RWPE2 (cell line): Measurements from ENCODE around the gene ATCAY.

Source experiments
- ATAC-seq: fragments of 200-7000 bp; cut with Tn5 transposase; 3 replicates; pipeline ENCODE4 v1.9.1; 2021; ENCODE audit warnings: low read depth
- DNase-seq: peaks from one replicate; pipeline ENCODE4 v3.0.0-alpha.2; 2020; ENCODE audit warnings: low spot score
- H3K27ac ChIP-seq: fragments of 450-650 bp; 2 replicates; pipeline ENCODE4 v1.5.1; 2017; ENCODE audit warnings: mild to moderate bottlenecking; ENCODE audit not compliant: poor library complexity, severe bottlenecking
- H3K27me3 ChIP-seq: fragments of 250-450 bp; sonication (Bioruptor Pico); 2 replicates; pipeline ENCODE4 v1.5.1; 2021; ENCODE audit warnings: mild to moderate bottlenecking, moderate library complexity; ENCODE audit not compliant: insufficient read depth, poor library complexity, severe bottlenecking
- H3K36me3 ChIP-seq: fragments of 250-450 bp; sonication (Bioruptor Pico); 2 replicates; pipeline ENCODE4 v1.5.1; 2020; ENCODE audit warnings: low read depth, mild to moderate bottlenecking, moderate library complexity
- H3K4me1 ChIP-seq: fragments of 250-450 bp; sonication (Bioruptor Pico); 2 replicates; pipeline ENCODE4 v1.5.1; 2021; ENCODE audit warnings: mild to moderate bottlenecking, moderate library complexity; ENCODE audit not compliant: insufficient read depth, poor library complexity, severe bottlenecking
- H3K4me3 ChIP-seq: fragments of 250-450 bp; sonication (Bioruptor Pico); 2 replicates; pipeline ENCODE4 v1.5.1; 2021; ENCODE audit warnings: mild to moderate bottlenecking, moderate library complexity; ENCODE audit not compliant: severe bottlenecking
- H3K9me3 ChIP-seq: fragments of 250-450 bp; sonication (Bioruptor Pico); 2 replicates; pipeline ENCODE4 v1.5.1; 2021; ENCODE audit warnings: mild to moderate bottlenecking, moderate library complexity; ENCODE audit not compliant: severe bottlenecking
- TF ChIP-seq, protein P1 (sequence below): fragments of 450-650 bp; IDR thresholded peaks from one replicate; pipeline ENCODE4 v1.5.1; 2017; ENCODE audit warnings: mild to moderate bottlenecking, moderate library complexity; ENCODE audit not compliant: poor library complexity, severe bottlenecking

The ATCAY gene

DNA sequence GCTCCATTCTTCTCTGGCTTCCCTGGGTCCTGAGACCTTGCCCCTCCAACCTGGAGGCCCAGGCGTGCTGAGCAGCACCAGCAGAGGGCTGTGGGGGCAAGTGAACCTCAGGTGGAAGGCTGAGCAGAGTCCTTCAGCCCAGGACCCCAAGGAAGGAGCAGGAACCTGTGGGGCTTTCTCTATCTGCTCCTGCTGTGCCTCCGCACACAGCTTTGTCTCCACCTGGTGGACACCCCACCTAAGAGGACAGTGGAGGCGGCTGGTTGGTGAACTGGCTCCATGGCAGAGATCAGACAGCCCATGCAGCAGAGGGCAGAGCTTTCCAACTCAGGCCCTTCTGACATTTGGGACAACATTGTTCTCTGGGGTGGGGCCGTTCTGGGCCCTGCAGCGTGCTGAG lies 31.4 kb upstream of the ATCAY start:
- no peaks in the 10 kb centered on the region for H3K27me3 ChIP-seq
- H3K4me3 ChIP-seq = no peak overlapping the region
- DNase-seq (no peak), ATAC-seq (peak; percentile 78)
- H3K36me3 ChIP-seq = no peaks in the 10 kb centered on the region
- no peak overlapping the region for H3K27ac ChIP-seq
- H3K9me3 ChIP-seq = peaks cover 5% of the 10 kb centered on the region
- TF ChIP-seq, protein P1, sequence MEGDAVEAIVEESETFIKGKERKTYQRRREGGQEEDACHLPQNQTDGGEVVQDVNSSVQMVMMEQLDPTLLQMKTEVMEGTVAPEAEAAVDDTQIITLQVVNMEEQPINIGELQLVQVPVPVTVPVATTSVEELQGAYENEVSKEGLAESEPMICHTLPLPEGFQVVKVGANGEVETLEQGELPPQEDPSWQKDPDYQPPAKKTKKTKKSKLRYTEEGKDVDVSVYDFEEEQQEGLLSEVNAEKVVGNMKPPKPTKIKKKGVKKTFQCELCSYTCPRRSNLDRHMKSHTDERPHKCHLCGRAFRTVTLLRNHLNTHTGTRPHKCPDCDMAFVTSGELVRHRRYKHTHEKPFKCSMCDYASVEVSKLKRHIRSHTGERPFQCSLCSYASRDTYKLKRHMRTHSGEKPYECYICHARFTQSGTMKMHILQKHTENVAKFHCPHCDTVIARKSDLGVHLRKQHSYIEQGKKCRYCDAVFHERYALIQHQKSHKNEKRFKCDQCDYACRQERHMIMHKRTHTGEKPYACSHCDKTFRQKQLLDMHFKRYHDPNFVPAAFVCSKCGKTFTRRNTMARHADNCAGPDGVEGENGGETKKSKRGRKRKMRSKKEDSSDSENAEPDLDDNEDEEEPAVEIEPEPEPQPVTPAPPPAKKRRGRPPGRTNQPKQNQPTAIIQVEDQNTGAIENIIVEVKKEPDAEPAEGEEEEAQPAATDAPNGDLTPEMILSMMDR = peak; percentile 52
- H3K4me1 ChIP-seq = no peaks in the 10 kb centered on the region

DNA sequence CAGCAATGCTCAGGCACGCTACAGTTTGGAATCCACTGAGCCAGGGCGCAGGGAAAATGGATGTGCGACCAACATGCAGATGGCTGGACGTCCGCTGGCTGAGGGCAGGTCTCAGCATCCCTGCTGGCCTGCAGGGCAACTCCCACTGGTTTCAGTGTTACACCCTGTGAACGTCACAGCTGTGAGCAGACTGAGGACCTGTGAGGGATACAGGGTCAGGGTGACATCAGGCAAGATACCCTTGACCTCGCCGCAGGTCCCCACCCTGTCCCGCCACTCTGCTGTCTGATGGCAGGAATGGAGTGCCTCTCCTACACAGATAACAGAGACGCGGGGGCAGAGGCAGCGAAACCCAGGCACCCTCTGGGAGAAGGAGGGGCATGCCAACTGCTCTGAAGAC lies 30.7 kb upstream of the ATCAY start:
- no peak for DNase-seq
- ATAC-seq = no peak
- H3K4me3 ChIP-seq = no peak overlapping the region
- H3K27ac ChIP-seq = no peak overlapping the region
- H3K27me3 ChIP-seq = no peaks in the 10 kb centered on the region
- no peaks in the 10 kb centered on the region for H3K4me1 ChIP-seq
- H3K36me3 ChIP-seq = no peaks in the 10 kb centered on the region
- TF ChIP-seq, protein P1 = no peak
- peaks cover 5% of the 10 kb centered on the region for H3K9me3 ChIP-seq

DNA sequence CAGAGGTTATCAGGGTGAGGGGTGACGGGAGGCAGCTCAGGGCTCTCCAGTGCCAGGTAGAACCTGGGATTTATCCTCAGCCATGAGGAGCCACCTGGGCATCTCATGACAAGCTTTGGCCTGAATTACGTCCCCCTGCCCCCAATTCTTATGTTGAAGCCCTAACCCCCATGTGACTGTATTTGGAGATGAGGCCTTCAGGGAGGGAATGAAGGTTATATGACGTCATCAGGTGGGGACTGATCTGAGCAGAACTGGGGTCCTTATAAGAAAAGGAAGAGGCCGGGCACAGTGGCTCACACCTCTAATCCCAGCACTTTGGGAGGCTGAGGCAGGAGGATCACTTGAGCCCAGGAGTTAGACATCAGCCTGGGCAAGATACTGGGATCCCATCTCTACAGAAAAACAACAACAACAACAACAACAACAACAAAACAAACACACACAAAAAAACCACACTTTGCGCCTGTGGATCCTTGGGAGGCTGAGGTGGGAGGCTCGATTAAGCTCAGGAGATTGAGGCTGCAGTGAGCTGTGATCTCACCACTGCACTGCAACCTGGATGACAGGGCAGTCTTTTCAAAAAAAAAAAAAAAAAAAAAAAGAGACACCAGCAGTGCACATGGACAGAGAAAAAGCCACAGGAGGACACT lies 30.0 kb upstream of the ATCAY start:
- TF ChIP-seq, protein P1 = no peak
- no peak for ATAC-seq
- H3K4me1 ChIP-seq = no peaks in the 10 kb centered on the region

DNA sequence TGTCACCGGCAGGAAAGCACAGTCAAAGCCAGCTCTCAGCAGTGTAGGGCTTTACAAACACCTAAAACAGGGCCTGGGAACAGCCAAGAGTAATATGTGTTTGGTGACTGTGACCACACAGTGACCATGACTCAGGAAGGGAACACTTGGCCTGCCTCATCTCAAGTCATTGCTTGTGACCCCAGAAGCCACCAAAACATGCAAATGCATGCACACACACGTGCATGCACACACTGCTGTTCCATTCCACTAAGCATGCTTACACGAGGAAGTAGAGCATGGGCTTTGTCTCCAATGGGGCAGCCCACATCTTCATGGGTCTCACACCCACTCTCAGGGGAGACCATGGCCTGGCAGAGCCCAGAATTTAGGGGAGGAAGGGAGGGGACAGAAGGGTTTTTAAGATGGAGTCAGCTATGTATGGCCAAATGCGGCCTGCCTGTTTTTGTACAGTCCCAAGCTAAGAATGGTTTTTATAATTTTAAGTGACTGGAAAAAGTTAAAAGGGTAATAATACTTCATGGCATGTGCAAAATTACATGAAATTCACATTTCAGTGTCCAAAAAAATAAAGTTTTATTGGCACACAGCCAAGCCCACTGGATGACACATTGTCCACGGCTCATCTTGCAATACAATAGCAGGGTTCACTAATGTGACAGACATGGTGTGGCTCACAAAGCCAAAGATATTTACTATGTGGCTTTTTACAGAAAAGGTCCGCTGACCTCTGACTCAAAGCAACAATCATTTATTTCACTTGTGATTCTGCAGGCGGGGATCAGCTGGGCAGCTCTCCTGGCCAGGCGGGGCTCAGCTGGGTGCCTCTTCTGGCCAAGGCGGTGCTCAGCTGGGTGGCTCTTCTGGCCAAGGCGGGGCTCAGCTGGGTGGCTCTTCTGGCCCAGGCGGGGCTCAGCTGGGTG lies 29.0 kb upstream of the ATCAY start:
- no peaks in the 10 kb centered on the region for H3K4me1 ChIP-seq
- TF ChIP-seq, protein P1 = no peak
- DNase-seq (no peak), ATAC-seq (no peak)
- no peaks in the 10 kb centered on the region for H3K27me3 ChIP-seq
- H3K9me3 ChIP-seq = peaks cover 5% of the 10 kb centered on the region
- H3K36me3 ChIP-seq = no peaks in the 10 kb centered on the region
- no peak overlapping the region for H3K4me3 ChIP-seq
- no peak overlapping the region for H3K27ac ChIP-seq

More for the DNA sequence above, 30.0 kb upstream of the ATCAY start:
- H3K9me3 ChIP-seq = peaks cover 5% of the 10 kb centered on the region
- no peaks in the 10 kb centered on the region for H3K27me3 ChIP-seq
- no peak for DNase-seq
- no peak overlapping the region for H3K27ac ChIP-seq
- no peaks in the 10 kb centered on the region for H3K36me3 ChIP-seq
- H3K4me3 ChIP-seq = no peak overlapping the region
